Measurements from ENCODE around the gene PLPPR3. TPM values are rescaled to one million over a fixed set of nuclear protein-coding genes. Genes with fewer than 3 reads are reported as not detected.

The PLPPR3 gene
- total RNA-seq, 2 donors from 2014 or later, result 0.27 to 20.3 TPM

- intact Hi-C loops (cut with DNase I), result loop anchor here (10.0 kb wide), 1 partner anchor 206 kb away; the partner anchor contains the start of gene WDR18
- H3K4me1 ChIP-seq (replicated peaks), result peaks cover 5% of the 10 kb centered on the region
- no peaks in the 10 kb centered on the region for H3K27me3 ChIP-seq (replicated peaks; ENCODE audit: insufficient read depth)
- TF ChIP-seq POLR2A (IDR thresholded peaks at IDR 0.05) (no peak), CTCF (IDR thresholded peaks at IDR 0.05) (no peak), POLR2AphosphoS5 (IDR thresholded peaks at IDR 0.05) (peak; percentile 71)
- WGBS, result 55% methylated on average over 36 of the region's 36 CpGs
- H3K27ac ChIP-seq, result peak overlapping the region; percentile 33 to 35
- H3K9me3 ChIP-seq, result no peaks in the 10 kb centered on the region
- no peaks in the 10 kb centered on the region for H3K36me3 ChIP-seq
- peak; percentile 63 for DNase-seq (ENCODE audit: low spot score)
- H3K4me3 ChIP-seq, result no peak overlapping the region
These were observed 42.7 kb downstream of the PLPPR3 start for GRCh38 chr19:778910-779653.

GRCh38 chr19:776549-776948 lies 45.2 kb downstream of the PLPPR3 start:
- Histone ChIP-seq H3K27ac (no peak overlapping the region), H3K4me3 (no peak overlapping the region), H3K9me3 (no peaks in the 10 kb centered on the region), H3K36me3 (no peaks in the 10 kb centered on the region), H3K4me1 (replicated peaks) (no peaks in the 10 kb centered on the region), H3K27me3 (replicated peaks; ENCODE audit: insufficient read depth) (no peaks in the 10 kb centered on the region)
- intact Hi-C loops (cut with DNase I), result loop anchor here (10.0 kb wide), 1 partner anchor 208 kb away; the partner anchor contains the start of gene WDR18
- 87% methylated on average over 18 of the region's 18 CpGs for WGBS
- DNase-seq (ENCODE audit: low spot score), result no peak
- no peak for TF ChIP-seq CTCF (IDR thresholded peaks at IDR 0.05)
- no peak for TF ChIP-seq POLR2AphosphoS5 (IDR thresholded peaks at IDR 0.05)
- no peak for TF ChIP-seq POLR2A (IDR thresholded peaks at IDR 0.05)

- Histone ChIP-seq H3K36me3 (no peaks in the 10 kb centered on the region), H3K4me3 (no peak overlapping the region), H3K9me3 (no peaks in the 10 kb centered on the region), H3K4me1 (replicated peaks) (no peaks in the 10 kb centered on the region), H3K27me3 (replicated peaks; ENCODE audit: insufficient read depth) (no peaks in the 10 kb centered on the region), H3K27ac (no peak overlapping the region)
- 71% methylated on average over 12 of the region's 18 CpGs for WGBS
- DNase-seq (ENCODE audit: low spot score), result no peak
- TF ChIP-seq POLR2AphosphoS5 (IDR thresholded peaks at IDR 0.05) (no peak), CTCF (IDR thresholded peaks at IDR 0.05) (no peak)
- intact Hi-C loops (cut with DNase I), result loop anchor here (10.0 kb wide), 1 partner anchor 212 kb away; the partner anchor contains the start of gene WDR18
These were observed 48.9 kb downstream of the PLPPR3 start for GRCh38 chr19:772730-773436.

GRCh38 chr19:772063-772462 lies 49.7 kb downstream of the PLPPR3 start:
- Histone ChIP-seq H3K27ac (no peak overlapping the region), H3K9me3 (no peaks in the 10 kb centered on the region), H3K4me3 (no peak overlapping the region), H3K4me1 (replicated peaks) (no peaks in the 10 kb centered on the region), H3K27me3 (replicated peaks; ENCODE audit: insufficient read depth) (no peaks in the 10 kb centered on the region), H3K36me3 (no peaks in the 10 kb centered on the region)
- intact Hi-C loops (cut with DNase I), result loop anchor here (10.0 kb wide), 1 partner anchor 213 kb away; the partner anchor contains the start of gene WDR18
- WGBS, result 84% methylated on average over 5 of the region's 5 CpGs
- TF ChIP-seq POLR2AphosphoS5 (IDR thresholded peaks at IDR 0.05) (no peak), CTCF (IDR thresholded peaks at IDR 0.05) (no peak), POLR2A (IDR thresholded peaks at IDR 0.05) (no peak)
- no peak for DNase-seq (ENCODE audit: low spot score)
